HG03558 (cell line): ENCODE measurements around the gene FRMPD3.
A peak's percentile ranks its signal among the peaks of the same experiment; 100 is the strongest.
"Not testable (repeated sequence)": the region's sequence is repeated elsewhere in the genome, so short reads cannot be mapped to it uniquely, and the experiment has no call there.

ENCODE experiments used
- ATAC-seq: cut with Tn5 transposase; IDR thresholded peaks from one replicate; pipeline ENCODE4 v1.9.1; 2021; ENCODE audit warnings: moderate number of reproducible peaks; ENCODE audit not compliant: unreplicated experiment; ENCODE audit errors: extremely low read depth

The FRMPD3 gene

GRCh38 chrX:107448998-107449835 is at the start of gene FRMPD3:
Gene FRMPD3, plus strand, starts transcription at chrX:107449652. Its CDS starts 76,937 bp downstream, at chrX:107526589.
- no peak for ATAC-seq

DNA sequence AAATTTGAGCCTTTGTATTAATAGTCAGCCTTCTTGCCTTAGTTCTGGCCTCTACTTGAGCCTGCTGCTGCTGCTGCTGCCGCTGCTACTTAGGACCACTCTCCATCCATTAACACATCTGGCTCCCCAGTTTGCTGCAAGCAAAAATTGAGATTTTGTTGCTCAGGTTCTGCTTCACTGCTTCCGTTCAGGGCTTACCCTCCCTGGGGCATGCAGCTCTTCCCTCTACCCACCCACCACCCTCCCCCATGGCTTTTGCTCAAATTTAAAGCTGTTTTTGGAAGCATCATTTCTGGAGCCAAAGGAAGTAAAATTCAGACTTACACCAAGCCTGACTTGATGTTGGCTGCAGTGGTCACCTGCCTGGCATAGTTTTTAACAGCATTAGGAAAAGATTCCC is 28.9 kb upstream of the FRMPD3 start:
- ATAC-seq = no peak

GRCh38 chrX:107421337-107421861 is 28.1 kb upstream of the FRMPD3 start:
- ATAC-seq = no peak

DNA sequence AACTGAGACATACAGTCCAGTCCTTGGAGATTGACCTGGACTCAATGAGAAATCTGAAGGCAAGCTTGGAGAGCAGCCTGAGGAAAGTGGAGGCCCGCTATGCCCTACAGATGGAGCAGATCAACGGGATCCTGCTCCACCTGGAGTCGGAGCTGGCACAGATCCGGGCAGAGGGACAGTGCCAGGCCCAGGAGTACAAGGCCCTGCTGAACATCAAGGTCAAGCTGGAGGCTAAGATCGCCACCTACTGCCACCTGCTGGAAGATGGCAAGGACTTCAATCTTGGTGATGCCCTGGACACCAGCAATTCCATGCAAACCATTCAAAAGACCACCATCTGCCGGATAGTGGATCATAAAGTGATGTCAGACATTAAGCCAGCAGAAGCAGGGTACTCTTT is 20.4 kb upstream of the FRMPD3 start:
- ATAC-seq = no peak

DNA sequence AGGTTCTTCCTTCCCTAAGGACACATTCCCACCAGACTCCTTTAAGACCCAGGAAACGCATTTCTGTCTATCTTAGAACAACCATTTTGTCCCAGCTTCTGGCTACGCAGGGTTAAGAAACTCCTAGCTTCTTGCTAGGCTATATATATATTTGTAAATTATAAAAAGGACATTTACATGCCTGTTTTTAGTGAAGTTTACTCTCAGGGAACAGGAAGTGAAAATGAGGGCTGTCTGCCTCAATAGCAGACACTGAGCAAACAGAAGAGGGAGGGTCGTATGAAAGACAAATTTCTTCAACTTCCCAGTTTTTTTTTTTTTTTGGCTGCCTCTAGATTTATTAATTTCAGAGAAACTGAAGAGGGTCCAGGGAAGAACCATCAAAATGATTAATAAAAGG is 9.3 kb upstream of the FRMPD3 start:
- no peak for ATAC-seq

DNA sequence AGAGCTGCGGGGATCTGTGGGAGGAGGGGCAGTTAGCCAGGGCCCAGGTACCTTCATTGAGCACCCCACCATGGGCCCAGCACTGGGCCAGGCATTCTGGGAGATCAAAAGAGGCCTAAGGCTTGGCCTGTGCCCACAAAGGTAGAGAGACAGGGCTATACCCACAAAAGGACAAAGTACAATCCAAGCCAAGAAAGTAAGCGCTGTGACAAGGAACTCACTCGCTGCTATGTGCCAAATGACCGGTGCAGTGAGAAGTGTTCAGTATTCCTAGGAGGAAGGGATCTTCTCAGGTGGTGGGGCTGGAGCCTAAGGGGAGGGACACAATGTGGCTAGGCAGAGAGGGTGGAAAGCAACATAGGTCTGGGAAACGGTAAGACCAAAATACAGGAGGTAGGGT is 8.8 kb upstream of the FRMPD3 start:
- ATAC-seq = no peak

DNA sequence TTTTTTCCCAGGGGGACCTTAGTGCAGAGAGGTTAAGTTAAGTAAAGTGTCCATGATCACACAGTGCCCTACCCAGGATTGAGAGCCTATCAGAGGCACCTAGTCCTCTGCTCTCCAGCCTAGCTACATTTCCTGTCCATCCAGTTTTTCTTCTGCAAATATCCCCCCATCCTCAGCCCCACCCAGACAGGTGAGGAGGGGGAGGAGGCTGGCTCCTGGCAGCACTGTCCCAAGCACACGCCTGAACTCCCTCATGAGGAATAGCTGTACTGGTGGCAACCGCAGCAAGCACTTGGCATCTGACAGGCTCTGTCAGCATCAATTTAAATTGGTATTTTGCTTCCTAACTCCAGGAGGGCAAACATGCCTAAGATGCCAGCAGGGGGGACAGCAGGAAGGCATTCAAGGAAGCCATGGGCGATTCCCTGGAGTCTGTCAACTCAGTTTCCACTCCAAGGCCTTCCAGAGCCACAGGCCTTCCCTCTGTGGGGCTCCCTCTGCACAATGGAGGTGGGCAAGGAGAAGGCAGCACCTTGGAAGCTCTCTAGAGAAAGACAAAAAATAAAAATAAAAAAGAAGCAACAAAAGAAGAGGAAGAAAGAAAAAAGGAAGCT is 6.4 kb upstream of the FRMPD3 start:
- ATAC-seq = no peak

DNA sequence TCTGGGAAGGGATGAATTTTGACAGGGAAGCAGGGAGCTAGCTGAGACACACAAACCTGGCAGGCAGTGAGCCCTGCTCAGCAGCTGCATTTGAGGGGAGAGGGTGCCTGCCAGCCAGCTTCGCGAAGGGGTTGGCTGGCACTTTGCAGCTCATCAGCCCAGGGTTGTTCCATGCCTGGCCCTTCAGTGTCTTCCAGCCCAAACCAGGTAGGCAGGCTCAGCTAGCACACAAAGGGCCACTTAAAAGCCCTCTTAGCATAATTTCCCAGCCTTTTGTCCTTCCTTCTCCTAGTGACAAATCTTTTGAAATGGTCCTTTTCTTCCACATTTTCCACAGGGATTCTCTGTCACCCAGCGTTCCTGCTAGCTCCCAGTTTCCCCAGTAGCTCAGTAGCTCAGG is 4.3 kb upstream of the FRMPD3 start:
- ATAC-seq = no peak

- ATAC-seq = no peak
These were observed 3.8 kb upstream of the FRMPD3 start for GRCh38 chrX:107445631-107446030.

- ATAC-seq = no peak
These were observed 1.8 kb upstream of the FRMPD3 start for GRCh38 chrX:107447642-107448041.

- no peak for ATAC-seq
These were observed 841 bp upstream of the FRMPD3 start for GRCh38 chrX:107448625-107448997.

DNA sequence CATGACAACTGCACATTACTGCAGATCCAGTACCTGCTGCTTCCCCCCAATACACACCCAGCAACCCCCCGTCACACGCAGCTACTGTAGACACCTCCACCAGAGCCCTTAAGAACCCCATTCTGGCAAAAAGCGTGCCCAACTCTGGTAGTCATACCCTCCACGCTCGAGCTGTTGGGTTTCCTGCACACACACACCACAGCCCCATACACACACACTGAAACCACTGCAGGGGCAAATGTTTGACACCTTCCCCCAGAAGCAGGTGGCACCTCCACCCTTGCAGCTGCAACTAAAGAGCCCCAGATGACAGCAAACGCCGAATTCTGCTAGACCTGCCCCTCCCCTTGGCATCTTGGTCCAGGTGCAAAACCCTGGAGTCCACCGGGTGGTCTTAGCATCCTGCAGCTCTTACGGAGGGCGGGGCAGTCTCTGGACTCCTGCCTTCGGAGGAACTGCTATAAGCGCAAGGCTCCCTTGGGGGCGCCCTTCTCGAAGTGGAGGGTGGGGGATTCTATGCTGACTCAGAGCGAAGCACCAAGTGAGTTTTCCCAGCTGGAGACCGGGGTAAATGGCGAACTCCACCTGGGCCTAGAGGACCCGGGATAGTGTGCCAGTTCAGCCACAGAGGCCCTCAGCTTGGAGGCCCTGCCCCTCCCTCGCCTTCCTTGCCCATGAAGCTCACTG is 1.5 kb downstream of the FRMPD3 start:
- no peak for ATAC-seq

DNA sequence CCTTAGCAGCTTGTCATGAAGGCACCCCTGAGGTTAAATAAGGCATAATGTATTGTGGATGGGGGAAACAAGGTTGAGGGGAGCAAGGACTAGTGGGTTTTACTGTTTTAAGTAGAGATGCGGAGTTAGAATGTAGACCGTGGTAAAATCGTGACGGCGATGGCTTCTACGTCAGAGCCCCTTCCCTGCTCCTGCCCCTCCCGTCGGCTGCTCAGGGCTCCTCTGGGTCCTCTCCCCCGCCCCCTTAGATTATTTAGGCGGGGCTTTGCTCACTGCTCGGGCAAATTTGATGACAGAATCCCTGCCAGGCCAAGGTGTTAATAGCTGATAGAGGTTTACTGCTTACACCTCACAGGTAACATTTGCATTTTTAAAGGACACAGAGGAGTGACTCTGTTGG is 2.3 kb downstream of the FRMPD3 start:
- ATAC-seq = no peak

DNA sequence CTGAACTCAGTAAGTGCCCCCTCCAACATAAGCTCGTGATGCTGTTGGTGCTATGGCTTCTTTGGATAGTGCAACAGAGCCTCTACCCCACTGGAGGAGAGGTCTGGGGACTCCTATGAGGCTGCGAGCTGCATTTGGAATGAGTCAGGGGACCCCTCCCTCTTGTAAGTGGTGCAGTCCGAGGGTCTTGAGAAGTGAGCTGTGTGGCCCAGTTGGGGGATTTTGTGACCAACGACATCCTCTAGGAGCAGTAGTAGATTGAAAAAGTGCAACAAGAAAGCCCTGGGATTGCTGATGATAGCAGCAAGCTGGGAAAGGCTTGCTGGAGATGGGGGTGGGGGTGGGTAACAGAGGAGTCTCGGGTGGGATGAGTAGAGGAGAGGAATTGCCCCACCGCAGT is 3.1 kb downstream of the FRMPD3 start:
- no peak for ATAC-seq

- ATAC-seq = peak; percentile 91
These were observed 4.8 kb downstream of the FRMPD3 start for GRCh38 chrX:107454302-107454701.

- no peak for ATAC-seq
These were observed 7.8 kb downstream of the FRMPD3 start for GRCh38 chrX:107457289-107457688.

- peak; percentile 73 for ATAC-seq
These were observed 16.6 kb downstream of the FRMPD3 start for GRCh38 chrX:107465932-107466620.

GRCh38 chrX:107467271-107467670 is 17.8 kb downstream of the FRMPD3 start:
- no peak for ATAC-seq

DNA sequence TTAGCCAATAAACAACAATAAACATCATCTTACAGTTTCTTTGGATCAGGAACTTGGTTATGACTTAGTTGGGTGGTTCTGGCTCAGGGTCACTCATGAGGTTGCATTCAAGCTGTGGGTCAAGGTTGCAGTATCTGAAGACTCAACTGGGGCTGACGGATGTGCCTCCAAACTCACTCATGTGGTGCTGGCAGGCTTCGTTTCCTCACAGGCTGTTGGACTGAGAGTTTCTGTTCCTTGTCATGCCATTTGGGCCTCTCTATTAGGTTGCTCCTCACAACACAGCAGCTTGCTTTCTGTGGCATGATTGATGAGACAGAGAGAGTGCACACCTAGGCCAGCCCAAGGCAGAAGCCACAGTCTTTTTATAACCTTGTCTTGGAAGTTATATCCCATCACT is 20.7 kb downstream of the FRMPD3 start:
- ATAC-seq = no peak

DNA sequence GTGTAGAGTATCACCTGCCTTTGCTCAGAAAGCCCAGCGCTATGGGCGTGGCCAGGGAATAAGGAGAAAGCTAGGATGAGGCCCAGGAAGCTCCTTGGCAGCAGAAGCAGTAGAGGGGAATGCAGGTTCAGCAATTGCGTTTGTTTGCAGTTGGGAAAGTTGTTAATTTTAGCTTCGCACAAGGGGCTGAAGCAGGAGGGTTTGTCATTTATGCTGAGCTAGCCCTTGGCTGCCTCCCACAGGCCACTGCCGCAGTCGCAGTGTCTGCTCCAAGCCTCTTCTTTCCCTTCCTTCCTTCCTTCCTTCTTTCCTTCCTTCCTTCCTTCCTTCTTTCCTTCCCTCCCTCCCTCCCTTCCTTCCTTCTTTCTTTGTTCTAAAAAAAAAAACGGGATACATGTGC is 21.5 kb downstream of the FRMPD3 start:
- no peak for ATAC-seq

- not testable (repeated sequence) for ATAC-seq
These were observed 22.0 kb downstream of the FRMPD3 start for GRCh38 chrX:107471420-107471819.
